ENCODE results near the gene TBC1D22A.

Gene TBC1D22A

GRCh38 chr22:46753360-46753759 lies 9.1 kb upstream of the TBC1D22A start:
- DNase-seq (ENCODE audit: low read depth) = no peak

GRCh38 chr22:46753761-46754109 lies 8.7 kb upstream of the TBC1D22A start:
- no peak for DNase-seq (ENCODE audit: low read depth)

GRCh38 chr22:46754110-46754799 lies 8.2 kb upstream of the TBC1D22A start:
- DNase-seq (ENCODE audit: low read depth) = peak; percentile 99

- no peak for DNase-seq (ENCODE audit: low read depth)
These were observed 7.6 kb upstream of the TBC1D22A start for GRCh38 chr22:46754826-46755225.

GRCh38 chr22:46755525-46755924 lies 6.9 kb upstream of the TBC1D22A start:
- DNase-seq (ENCODE audit: low read depth) = no peak

GRCh38 chr22:46756097-46756496 lies 6.4 kb upstream of the TBC1D22A start:
- DNase-seq (ENCODE audit: low read depth) = no peak

GRCh38 chr22:46757104-46757503 lies 5.3 kb upstream of the TBC1D22A start:
- DNase-seq (ENCODE audit: low read depth) = no peak

- no peak for DNase-seq (ENCODE audit: low read depth)
These were observed 4.3 kb upstream of the TBC1D22A start for GRCh38 chr22:46758121-46758520.

GRCh38 chr22:46758867-46759290 lies 3.6 kb upstream of the TBC1D22A start:
- peak; percentile 62 for DNase-seq (ENCODE audit: low read depth)

GRCh38 chr22:46761017-46761416 lies 1.4 kb upstream of the TBC1D22A start:
- DNase-seq (ENCODE audit: low read depth) = no peak

- no peak for DNase-seq (ENCODE audit: low read depth)
These were observed 762 bp upstream of the TBC1D22A start for GRCh38 chr22:46761539-46762237.

GRCh38 chr22:46763051-46763705 lies 728 bp downstream of the TBC1D22A start:
- DNase-seq (ENCODE audit: low read depth) = peak; percentile 51

- DNase-seq (ENCODE audit: low read depth) = peak; percentile 18
These were observed 1.8 kb downstream of the TBC1D22A start for GRCh38 chr22:46764140-46764680.

GRCh38 chr22:46764779-46765485 lies 2.5 kb downstream of the TBC1D22A start:
- DNase-seq (ENCODE audit: low read depth) = no peak

GRCh38 chr22:46766611-46767010 lies 4.2 kb downstream of the TBC1D22A start:
- no peak for DNase-seq (ENCODE audit: low read depth)

- DNase-seq (ENCODE audit: low read depth) = no peak
These were observed 5.0 kb downstream of the TBC1D22A start for GRCh38 chr22:46767249-46767985.

GRCh38 chr22:46769191-46769675 lies 6.8 kb downstream of the TBC1D22A start:
- DNase-seq (ENCODE audit: low read depth) = no peak

GRCh38 chr22:46769706-46770105 lies 7.3 kb downstream of the TBC1D22A start:
- DNase-seq (ENCODE audit: low read depth) = no peak

- no peak for DNase-seq (ENCODE audit: low read depth)
These were observed 7.7 kb downstream of the TBC1D22A start for GRCh38 chr22:46770151-46770641.

GRCh38 chr22:46770726-46771125 lies 8.3 kb downstream of the TBC1D22A start:
- no peak for DNase-seq (ENCODE audit: low read depth)

- no peak for DNase-seq (ENCODE audit: low read depth)
These were observed 10.6 kb downstream of the TBC1D22A start for GRCh38 chr22:46773076-46773475.
